NCI-H748 (cell line): Measurements from ENCODE around the gene ITPK1.
"Not testable (repeated sequence)": the region's sequence is repeated elsewhere in the genome, so short reads cannot be mapped to it uniquely, and the experiment has no call there.

Experiments
- DNase-seq: peaks from one replicate; lab custom pipeline; 2025; ENCODE audit not compliant: unreplicated experiment; lab: John Stamatoyannopoulos, UW

ITPK1 gene

DNA sequence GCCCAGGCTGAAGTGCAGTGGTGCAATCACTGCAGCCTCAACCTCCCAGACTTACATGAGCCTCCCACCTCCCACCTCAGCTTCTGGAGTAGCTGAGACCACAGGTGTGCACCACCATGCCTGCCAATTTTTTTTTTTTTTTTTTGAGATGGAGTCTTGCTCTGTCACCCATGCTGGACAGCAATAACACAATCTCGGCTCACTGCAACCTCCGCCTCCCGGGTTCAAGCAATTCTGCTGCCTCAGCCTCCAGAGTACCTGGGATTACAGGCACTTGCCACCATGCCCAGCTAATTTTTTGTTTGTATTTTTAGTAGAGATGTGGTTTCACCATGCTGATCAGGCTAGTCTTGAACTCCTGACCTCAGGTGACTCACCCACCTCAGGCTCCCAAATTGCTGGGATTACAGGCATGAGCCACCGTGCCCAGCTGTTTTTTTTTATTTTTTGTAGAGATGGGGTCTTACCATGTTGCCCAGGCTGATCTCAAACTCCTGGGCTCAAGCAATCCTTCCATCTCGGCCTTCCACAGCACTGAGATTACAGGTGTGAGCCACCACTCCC, 15.6 kb upstream of the ITPK1 start:
- DNase-seq: not testable (repeated sequence)

GRCh38 chr14:93128725-93129459, 13.2 kb upstream of the ITPK1 start:
- DNase-seq: no peak

GRCh38 chr14:93126111-93126510, 10.4 kb upstream of the ITPK1 start:
- no peak for DNase-seq

GRCh38 chr14:93122826-93123225, 7.1 kb upstream of the ITPK1 start:
- DNase-seq: no peak

DNA sequence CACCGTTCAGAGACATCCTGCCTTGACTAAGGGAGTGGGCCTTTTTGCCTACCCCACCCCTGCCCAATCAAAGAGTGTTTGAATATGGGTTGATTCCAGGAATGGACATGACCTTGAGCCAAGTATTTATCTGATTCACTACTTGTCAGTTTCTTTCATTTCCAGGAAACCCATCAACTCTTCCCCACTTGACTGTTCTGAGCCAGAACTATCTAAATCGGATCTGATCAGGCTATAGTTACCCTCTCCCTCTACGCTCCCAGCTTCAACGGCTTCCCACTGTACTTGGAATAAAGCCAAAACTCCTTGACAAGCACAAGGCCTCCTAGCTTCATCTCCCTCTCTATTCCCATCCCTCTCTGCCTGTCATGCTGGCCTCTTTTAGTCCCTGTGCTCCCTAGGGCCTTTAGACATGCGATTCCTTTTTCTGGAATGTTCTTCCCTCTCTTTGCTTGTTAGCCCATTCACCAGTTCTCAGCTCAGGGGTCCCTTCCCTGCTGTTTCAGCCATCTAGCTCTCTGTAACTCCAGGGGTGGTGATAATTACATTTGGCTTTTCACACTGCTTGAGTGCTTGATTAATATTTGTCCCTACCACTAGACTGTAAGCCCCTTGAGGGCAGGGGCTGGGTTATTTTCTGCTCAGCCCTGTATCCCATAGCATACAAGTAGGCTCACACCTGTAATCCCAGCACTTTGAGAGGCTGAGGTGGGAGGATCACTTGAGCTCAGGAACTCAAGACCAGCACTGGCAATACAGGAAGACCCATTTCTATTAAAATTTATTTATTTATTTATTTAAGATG, 5.5 kb upstream of the ITPK1 start:
- no peak for DNase-seq

DNA sequence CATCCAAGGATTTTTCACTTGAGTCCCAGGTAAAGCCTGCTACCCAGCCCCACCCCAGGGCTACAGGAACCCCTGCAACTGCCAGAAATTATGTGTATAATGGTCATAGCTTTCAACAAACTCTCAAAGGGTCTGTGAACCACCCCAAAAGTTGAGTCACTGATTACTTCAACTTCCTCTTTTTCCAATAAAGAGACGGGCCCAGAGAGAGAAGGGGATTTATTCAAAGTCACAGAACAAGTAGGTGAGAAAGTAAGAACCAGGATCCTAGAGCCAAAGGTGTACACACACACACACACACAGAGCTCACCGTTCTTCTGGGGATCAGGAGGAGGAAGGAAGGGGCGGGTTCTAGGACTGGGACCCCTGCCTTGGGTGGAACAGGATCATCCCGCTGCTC, 4.8 kb upstream of the ITPK1 start:
- no peak for DNase-seq

DNA sequence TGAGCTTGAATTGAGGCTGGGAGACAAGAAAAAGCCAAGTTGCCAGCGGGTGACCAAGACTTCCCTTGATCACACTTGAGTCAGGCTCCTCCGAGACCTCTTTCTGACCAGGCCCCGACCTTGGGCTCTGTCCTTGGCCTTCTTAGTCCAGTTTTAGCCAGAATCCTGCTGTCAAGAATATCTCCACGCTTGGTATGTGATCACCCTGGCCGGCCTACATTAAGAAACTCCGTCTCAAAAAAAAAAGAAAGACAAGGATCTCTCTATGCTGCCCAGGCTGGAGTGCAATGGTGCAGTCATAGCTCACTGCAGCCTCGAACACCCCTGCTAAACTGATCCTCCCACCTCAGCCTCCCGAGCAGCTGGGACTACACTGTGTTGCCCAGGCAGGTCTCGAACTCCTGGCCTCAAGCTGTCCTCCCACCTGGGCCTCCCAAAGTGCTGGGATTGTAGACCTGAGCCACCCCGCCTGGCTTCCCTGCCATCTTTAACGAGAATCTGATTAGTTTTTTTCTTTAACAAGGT, 1.0 kb upstream of the ITPK1 start:
- DNase-seq: no peak

GRCh38 chr14:93115069-93115820, 480 bp downstream of the ITPK1 start:
- DNase-seq: peak; percentile 96

GRCh38 chr14:93114713-93115068, 1.0 kb downstream of the ITPK1 start:
- peak; percentile 55 for DNase-seq

- DNase-seq: peak; percentile 54
Measured at GRCh38 chr14:93114068-93114710, 1.5 kb downstream of the ITPK1 start.

GRCh38 chr14:93113678-93114067, 2.1 kb downstream of the ITPK1 start:
- peak; percentile 49 for DNase-seq

DNA sequence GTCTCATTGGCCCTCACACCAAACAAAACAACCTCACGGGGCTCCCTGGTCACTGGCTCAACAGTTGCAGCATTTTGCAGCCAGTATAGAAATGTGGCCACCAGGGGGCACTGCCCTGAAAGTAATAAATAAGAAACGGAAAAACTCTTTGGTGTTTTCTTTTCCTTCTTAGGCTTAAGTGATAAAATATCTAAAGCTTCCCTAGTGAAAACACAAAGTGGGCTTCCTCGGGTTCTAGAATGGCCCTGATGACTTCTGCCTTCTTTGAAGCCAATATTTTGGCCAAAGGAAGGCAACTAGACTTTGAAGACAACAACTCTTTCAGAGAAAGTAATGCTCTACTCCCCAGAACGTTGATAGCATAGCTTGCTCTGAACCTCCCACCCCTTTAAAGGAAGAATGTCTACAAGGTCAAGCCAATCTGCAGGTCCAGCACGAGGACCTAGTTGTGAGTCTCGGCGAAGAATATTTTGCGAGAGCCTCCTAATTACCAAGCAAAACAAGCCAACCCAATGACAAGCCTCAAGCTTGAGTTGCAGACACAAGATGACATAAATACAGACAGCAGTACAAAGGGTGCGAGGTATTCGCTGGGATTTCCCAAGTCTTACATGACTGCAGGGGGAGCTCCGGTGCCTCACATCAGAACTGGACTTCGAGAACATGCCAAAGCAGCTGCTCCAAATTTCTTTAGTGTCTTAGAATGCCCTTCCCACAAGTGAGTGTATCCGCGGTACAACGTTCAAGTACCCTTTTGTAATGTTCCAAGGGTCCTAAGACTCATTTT, 2.6 kb downstream of the ITPK1 start:
- peak; percentile 88 for DNase-seq

DNA sequence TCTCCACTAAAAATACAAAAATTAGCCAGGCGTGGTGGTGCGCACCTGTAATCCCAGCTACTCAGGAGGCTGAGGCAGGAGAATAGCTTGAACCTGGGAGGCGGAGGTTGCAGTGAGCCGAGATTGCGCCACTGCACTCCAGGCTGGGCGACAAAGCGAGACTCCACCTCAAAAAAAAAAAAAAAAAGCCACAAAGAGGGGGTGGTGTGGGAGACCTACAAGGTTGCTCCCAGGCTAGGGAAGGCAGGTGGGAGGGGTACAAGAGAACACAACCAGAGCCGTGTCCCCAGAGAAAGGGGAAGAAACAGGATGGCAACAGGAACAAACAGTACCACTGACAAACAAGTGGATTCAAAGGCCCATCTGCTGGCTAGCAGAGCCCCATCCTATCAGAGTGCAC, 4.2 kb downstream of the ITPK1 start:
- peak; percentile 41 for DNase-seq

GRCh38 chr14:93110856-93111419, 4.8 kb downstream of the ITPK1 start:
- DNase-seq: no peak

GRCh38 chr14:93109572-93110481, 5.9 kb downstream of the ITPK1 start:
- no peak for DNase-seq

- DNase-seq: no peak
Measured at GRCh38 chr14:93108105-93108504, 7.6 kb downstream of the ITPK1 start.

GRCh38 chr14:93107453-93107852, 8.3 kb downstream of the ITPK1 start:
- no peak for DNase-seq

- DNase-seq: no peak
Measured at GRCh38 chr14:93106541-93107156, 9.1 kb downstream of the ITPK1 start.
